ENCODE measurements around the gene SPRED3. TPM values are rescaled to one million over a fixed set of nuclear protein-coding genes. Genes with fewer than 3 reads are reported as not detected.
A peak's percentile ranks its signal among the peaks of the same experiment; 100 is the strongest.

SPRED3 gene
- total and polyA plus RNA-seq, 9 of the 15 experiments (the other 6 are each of a cell fraction or from before 2014, with no cell fraction given) = 0.05 to 1.3 (median 0.36) TPM

DNA sequence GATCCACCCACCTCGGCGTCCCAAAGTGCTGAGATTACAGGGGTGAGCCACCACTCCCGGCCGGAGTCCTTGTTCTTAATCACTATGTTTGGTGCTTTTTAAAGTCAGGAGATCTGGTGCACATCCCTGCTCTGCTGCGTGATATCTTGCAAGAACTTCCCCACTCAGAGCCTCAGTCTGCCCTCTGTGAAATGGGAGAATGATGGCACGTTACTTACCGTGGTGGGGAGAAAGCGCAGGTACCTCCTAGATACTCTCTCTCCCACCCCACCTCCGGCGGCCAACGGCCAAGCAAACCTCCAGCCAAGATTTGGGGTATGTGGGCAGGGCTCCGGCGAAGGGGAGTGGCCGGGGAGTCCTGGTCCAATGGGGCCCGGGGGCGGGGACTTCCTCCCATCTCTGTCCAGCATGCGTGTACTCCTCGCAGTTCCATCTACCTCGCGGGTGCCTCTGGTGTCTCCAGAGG, 44.8 kb downstream of the SPRED3 start, which contains the start of gene RYR1:
Gene RYR1, plus strand, starts transcription at position 424 of the 466 bp plus-strand sequence. CDS start 139 bp downstream, outside the sequence.
- H3K36me3 ChIP-seq (ENCODE audit: control insufficient read depth, insufficient read depth, low read length) = no peaks in the 10 kb centered on the region
- ChIA-PET POLR2A (no interaction called here), CTCF (ENCODE audit: low intra/inter-chr PET ratio) (interaction anchor here (0.6 kb wide), 1 partner anchor 37 kb away, joined by 3 read pairs; no protein-coding TSS in a partner anchor)
- under 1% methylated on average over 15 of the region's 20 CpGs for WGBS (ENCODE audit: insufficient coverage, low coverage, missing lambda C conversion rate)
- no peaks in the 10 kb centered on the region for H3K9me3 ChIP-seq (replicated peaks; ENCODE audit: control insufficient read depth, insufficient read depth, low read depth, low read length)
- FAIRE-seq = peak; percentile 76
- peak; percentile 99 for ATAC-seq
- no peaks in the 10 kb centered on the region for H3K27me3 ChIP-seq (ENCODE audit: control insufficient read depth in 2 of 2, insufficient read depth in 2 of 2, low read length in 2 of 2)
- H3K9ac ChIP-seq (ENCODE audit: insufficient read depth in 1 of 2, low read depth in 2 of 2, low read length in 2 of 2) = peak within 1 kb of the TSS; percentile 36 to 87
- peak; percentile 94 to 98 (median 96) for DNase-seq (ENCODE audit: extremely low read depth in 1 of 4, low spot score in 3 of 4)
- H3K4me1 ChIP-seq (replicated peaks in 1 of 2; ENCODE audit: control insufficient read depth in 2 of 2, insufficient read depth in 2 of 2, low read length in 2 of 2) = peaks cover 21 to 24% of the 10 kb centered on the region in 2 experiments
- H4K20me1 ChIP-seq (replicated peaks; ENCODE audit: control insufficient read depth, insufficient read depth, low read length) = no peaks in the 10 kb centered on the region
- in situ Hi-C loops (cut with MboI) = no loop called here
- no peaks in the 10 kb centered on the region for H3K9me1 ChIP-seq (ENCODE audit: control insufficient read depth, insufficient read depth, low read length)
- BruUV-seq (replicated peaks) = no TSS peak
- peak within 1 kb of the TSS; percentile 98 for H2AFZ ChIP-seq (ENCODE audit: low read depth, low read length)
- H3K27ac ChIP-seq (ENCODE audit: extremely low read depth, low read depth, low read length) = peak within 1 kb of the TSS; percentile 61
- H3K79me2 ChIP-seq (ENCODE audit: control insufficient read depth, insufficient read depth, low read length) = 0 out of 3 replicates have a peak, but pooled peaks cover 6% of the 10 kb centered on the region
- H3K4me2 ChIP-seq (ENCODE audit: insufficient read depth, low read length) = peak within 1 kb of the TSS; percentile 87
- peak within 1 kb of the TSS; percentile 32 for H3K4me3 ChIP-seq
- intact Hi-C loops (cut with micrococcal nuclease) = no loop called here
- TF ChIP-seq, protein P1, sequence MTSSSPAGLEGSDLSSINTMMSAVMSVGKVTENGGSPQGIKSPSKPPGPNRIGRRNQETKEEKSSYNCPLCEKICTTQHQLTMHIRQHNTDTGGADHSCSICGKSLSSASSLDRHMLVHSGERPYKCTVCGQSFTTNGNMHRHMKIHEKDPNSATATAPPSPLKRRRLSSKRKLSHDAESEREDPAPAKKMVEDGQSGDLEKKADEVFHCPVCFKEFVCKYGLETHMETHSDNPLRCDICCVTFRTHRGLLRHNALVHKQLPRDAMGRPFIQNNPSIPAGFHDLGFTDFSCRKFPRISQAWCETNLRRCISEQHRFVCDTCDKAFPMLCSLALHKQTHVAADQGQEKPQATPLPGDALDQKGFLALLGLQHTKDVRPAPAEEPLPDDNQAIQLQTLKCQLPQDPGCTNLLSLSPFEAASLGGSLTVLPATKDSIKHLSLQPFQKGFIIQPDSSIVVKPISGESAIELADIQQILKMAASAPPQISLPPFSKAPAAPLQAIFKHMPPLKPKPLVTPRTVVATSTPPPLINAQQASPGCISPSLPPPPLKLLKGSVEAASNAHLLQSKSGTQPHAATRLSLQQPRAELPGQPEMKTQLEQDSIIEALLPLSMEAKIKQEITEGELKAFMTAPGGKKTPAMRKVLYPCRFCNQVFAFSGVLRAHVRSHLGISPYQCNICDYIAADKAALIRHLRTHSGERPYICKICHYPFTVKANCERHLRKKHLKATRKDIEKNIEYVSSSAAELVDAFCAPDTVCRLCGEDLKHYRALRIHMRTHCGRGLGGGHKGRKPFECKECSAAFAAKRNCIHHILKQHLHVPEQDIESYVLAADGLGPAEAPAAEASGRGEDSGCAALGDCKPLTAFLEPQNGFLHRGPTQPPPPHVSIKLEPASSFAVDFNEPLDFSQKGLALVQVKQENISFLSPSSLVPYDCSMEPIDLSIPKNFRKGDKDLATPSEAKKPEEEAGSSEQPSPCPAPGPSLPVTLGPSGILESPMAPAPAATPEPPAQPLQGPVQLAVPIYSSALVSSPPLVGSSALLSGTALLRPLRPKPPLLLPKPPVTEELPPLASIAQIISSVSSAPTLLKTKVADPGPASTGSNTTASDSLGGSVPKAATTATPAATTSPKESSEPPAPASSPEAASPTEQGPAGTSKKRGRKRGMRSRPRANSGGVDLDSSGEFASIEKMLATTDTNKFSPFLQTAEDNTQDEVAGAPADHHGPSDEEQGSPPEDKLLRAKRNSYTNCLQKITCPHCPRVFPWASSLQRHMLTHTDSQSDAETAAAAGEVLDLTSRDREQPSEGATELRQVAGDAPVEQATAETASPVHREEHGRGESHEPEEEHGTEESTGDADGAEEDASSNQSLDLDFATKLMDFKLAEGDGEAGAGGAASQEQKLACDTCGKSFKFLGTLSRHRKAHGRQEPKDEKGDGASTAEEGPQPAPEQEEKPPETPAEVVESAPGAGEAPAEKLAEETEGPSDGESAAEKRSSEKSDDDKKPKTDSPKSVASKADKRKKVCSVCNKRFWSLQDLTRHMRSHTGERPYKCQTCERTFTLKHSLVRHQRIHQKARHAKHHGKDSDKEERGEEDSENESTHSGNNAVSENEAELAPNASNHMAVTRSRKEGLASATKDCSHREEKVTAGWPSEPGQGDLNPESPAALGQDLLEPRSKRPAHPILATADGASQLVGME (CRISPR knock-in tag; IDR thresholded peaks at IDR 0.05) = no peak
- TF ChIP-seq, protein P2, sequence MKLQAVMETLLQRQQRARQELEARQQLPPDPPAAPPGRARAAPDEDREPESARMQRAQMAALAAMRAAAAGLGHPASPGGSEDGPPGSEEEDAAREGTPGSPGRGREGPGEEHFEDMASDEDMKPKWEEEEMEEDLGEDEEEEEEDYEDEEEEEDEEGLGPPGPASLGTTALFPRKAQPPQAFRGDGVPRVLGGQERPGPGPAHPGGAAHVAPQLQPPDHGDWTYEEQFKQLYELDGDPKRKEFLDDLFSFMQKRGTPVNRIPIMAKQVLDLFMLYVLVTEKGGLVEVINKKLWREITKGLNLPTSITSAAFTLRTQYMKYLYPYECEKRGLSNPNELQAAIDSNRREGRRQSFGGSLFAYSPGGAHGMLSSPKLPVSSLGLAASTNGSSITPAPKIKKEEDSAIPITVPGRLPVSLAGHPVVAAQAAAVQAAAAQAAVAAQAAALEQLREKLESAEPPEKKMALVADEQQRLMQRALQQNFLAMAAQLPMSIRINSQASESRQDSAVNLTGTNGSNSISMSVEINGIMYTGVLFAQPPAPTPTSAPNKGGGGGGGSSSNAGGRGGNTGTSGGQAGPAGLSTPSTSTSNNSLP (IDR thresholded peaks at IDR 0.05; ENCODE audit: borderline replicate concordance, low read depth, low read length) = no peak
- TF ChIP-seq COPS2 (conservative IDR thresholded peaks at IDR 0.05) = no peak
- TF ChIP-seq BRF1 (IDR thresholded peaks at IDR 0.05; ENCODE audit: borderline replicate concordance, extremely low read depth, insufficient read length) = no peak
- TF ChIP-seq, protein P3, sequence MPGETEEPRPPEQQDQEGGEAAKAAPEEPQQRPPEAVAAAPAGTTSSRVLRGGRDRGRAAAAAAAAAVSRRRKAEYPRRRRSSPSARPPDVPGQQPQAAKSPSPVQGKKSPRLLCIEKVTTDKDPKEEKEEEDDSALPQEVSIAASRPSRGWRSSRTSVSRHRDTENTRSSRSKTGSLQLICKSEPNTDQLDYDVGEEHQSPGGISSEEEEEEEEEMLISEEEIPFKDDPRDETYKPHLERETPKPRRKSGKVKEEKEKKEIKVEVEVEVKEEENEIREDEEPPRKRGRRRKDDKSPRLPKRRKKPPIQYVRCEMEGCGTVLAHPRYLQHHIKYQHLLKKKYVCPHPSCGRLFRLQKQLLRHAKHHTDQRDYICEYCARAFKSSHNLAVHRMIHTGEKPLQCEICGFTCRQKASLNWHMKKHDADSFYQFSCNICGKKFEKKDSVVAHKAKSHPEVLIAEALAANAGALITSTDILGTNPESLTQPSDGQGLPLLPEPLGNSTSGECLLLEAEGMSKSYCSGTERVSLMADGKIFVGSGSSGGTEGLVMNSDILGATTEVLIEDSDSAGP (CRISPR knock-in tag; IDR thresholded peaks at IDR 0.05) = no peak
- no peak for TF ChIP-seq ETV5 (CRISPR knock-in tag; IDR thresholded peaks at IDR 0.05; ENCODE audit: low read depth)
- no peak for TF ChIP-seq STAT5A (IDR thresholded peaks at IDR 0.05; ENCODE audit: borderline replicate concordance, low read length)
- no peak for TF ChIP-seq TFAM (CRISPR knock-in tag; conservative IDR thresholded peaks at IDR 0.05)
- no peak for TF ChIP-seq NR3C1 (CRISPR knock-in tag; IDR thresholded peaks at IDR 0.05)
- TF ChIP-seq POLR3G (IDR thresholded peaks at IDR 0.05; ENCODE audit: extremely low read depth, insufficient read length, insufficient replicate concordance) = no peak
- TF ChIP-seq POLR2AphosphoS2 (IDR thresholded peaks at IDR 0.05; ENCODE audit: low read length) = no peak
- no peak for TF ChIP-seq MIER1 (IDR thresholded peaks at IDR 0.05; ENCODE audit: low read depth)
